ENCODE measurements around the gene OTUD1.
A peak's percentile ranks its signal among the peaks of the same experiment; 100 is the strongest.

The OTUD1 gene

DNA sequence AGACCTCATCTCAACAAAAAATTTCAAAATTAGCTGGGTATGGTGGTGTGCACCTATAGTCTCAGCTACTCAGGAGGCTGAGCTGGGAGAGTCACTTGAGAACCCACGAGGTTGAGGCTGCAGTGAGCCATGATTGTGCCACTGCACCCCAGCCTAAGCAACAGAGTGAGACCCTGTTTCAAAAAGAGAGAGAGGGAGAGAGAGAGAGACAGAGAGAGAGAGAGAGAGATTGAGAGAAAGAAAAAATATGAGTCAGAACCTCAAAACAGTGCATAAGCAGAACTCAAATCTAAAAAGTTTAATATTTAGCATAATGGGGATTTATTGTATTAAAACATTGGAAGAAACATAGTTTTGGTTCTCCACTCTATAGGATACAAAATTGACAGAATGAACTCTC is 17.5 kb upstream of the OTUD1 start:
- no peak for DNase-seq

DNA sequence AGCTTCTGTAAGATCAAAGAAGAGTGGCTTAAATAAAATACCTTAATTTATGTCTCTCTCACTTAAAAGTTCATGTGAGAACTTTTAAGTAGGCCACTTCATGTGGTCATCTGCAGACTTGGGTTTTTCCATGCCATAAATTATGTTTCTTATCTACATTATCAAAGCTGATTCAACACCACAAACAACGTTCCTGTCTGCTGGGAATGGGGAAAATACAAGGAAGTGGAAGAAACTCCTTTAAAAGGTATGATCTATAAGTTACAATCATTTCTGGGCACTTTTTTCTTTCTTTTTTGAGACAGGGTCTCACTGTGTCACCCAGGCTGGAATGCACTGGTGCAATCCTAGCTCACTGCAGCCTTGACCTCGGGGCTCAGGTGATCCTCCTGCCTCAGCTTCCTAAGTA is 16.9 kb upstream of the OTUD1 start:
- DNase-seq, result no peak

GRCh38 chr10:23432166-23432565 is 6.7 kb upstream of the OTUD1 start:
- no peak for DNase-seq

- no peak for DNase-seq
These were observed 6.2 kb upstream of the OTUD1 start for GRCh38 chr10:23432639-23433038.

DNA sequence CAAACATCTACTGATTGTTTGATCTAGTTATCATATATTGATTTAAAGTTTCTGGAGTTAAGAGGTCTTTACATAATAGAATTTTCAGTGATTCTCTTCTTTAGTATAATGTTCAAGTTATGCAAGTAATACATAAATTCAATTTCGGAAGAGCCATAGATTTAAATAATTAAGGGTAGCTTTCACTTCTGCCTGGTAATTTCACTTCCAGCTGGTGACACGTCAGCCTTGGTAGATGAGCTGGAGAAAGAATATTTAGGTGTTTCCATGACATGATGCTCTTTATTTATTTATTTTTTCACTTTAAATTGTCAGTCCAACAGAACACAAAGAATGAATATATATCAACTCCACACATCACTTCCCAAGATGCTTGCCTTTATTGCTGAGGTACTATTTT is 5.2 kb upstream of the OTUD1 start:
- DNase-seq, result no peak

GRCh38 chr10:23435378-23435777 is 3.5 kb upstream of the OTUD1 start:
- no peak for DNase-seq

DNA sequence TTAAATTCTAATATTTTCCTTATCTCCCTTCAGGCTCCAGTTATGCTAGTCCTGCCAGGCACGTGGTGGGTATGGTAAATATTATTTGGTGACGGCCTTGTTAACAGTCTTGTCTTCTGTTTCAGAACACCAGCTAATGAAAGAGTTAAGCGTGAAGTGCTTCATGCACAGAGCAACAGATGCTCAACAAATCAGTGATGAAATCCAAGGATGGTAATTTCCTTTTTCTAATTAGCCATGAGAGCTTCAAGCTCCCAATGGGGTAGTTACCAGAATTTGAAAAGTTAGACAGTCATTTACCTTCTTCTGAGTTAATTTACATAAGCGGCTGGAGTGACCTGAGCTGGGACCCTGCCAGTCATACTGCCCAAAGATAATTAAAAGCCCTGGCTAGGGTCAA is 1.9 kb upstream of the OTUD1 start:
- no peak for DNase-seq

DNA sequence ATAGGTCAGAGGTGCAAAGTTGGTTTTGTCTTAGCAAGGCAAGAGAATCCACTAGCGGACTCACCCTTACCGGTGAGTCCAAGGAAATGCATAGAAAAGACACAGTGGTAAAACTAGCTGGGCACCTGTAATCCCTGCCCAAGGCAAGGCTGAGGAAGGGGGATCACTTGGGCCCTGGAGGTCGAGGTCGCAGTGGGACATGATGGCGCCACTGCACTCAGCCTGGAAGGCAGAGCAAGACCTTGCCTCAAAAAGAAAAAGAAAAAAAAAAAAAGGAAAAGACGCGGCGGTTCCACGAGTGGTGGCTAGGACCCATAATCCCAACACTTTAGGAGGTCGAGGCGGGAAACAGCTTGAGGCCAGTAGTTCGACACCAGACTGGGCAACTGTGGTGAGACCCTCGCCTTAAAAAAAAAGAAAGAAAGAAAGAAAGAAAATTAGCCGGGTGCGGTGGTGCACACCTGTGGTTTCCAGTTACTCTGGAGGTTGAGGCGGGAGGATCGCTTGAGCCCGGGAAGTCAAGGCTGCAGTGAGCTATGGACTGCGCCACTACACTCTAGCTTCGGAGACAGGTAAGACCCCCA is 820 bp upstream of the OTUD1 start:
- peak in 1 of 51 donors; percentile 22 for DNase-seq

GRCh38 chr10:23439452-23439960 is 631 bp downstream of the OTUD1 start:
- DNase-seq, result peak in 13 of 51 donors; percentile 31 to 71 (median 48)

DNA sequence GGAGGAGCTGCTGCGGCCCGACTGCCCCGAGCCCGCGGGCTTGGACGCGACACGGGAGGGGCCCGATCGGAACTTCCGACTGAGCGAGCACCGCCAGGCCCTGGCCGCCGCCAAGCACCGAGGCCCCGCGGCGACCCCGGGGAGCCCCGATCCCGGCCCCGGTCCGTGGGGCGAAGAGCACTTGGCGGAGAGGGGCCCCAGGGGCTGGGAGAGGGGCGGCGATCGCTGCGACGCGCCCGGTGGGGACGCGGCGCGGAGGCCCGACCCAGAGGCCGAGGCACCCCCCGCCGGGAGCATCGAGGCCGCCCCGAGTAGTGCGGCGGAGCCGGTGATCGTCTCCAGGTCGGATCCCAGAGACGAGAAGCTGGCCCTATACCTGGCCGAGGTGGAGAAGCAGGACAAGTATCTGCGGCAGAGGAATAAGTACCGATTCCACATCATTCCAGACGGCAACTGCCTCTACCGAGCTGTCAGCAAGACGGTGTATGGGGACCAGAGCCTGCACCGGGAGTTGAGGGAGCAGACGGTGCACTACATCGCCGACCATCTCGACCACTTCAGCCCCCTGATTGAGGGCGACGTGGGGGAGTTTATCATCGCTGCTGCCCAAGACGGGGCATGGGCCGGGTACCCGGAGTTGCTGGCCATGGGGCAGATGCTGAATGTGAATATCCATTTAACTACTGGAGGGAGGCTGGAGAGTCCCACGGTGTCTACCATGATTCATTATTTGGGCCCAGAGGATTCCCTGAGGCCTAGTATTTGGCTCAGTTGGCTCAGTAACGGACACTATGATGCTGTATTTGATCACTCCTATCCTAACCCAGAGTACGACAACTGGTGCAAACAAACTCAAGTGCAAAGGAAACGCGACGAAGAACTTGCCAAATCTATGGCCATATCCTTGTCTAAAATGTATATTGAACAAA is 1.4 kb downstream of the OTUD1 start:
- DNase-seq, result peak in 23 of 51 donors; percentile 4 to 47 (median 27)

DNA sequence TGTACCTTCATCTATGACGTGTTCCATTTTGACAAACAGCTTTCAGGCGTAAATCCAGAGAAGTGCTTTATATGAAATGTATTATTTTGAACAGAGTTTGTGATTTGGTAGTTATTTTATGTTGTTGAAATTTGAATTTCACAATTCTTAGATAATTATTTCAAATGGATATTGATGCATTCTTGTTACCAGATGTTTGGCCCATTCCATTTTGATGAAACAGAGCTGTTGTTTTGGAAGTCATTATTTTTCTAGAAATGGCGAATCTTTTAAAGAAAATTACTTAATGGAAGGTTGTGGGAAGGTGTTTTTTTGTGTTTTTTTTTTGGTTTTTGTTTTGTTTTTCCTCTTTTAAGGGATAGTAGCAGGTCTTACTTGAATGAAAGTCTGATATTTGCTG is 2.4 kb downstream of the OTUD1 start:
- no peak for DNase-seq

DNA sequence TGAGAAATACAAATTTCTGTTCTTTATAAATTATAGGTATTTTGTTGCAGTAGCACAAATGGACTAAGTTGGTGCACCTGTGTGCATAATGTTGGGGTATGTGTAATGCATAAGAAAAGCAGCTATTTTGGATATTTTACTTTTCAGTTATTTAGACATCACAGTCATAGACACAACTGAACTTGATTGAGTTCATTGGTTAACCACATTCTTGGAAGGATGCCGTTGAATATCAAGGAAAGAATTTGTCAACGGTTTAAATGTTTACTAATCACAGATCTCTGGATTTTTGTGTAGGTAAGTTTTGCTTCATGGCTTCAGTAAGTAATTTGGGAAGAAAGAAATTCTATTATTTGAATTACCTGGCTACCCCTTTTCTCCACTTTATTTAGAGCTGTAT is 4.1 kb downstream of the OTUD1 start:
- DNase-seq, result no peak

DNA sequence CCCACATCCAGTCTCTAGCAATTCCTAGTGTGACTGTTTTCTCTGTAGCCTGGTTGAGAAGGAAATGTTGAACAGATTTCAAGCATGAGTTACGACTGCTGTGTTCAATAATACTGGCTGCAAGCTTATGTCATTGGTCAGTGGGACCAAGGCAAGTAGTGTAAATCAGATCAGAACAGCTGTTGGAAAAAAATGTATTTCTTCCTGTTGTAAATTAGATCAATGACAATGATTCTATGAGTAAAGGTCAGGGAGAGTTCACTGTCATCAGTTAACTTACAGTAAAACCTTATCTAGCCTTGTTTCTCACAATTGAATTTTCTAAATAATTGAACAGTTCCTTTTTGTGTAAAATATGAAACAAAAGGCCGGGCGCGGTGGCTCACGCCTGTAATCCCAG is 6.7 kb downstream of the OTUD1 start:
- no peak for DNase-seq

DNA sequence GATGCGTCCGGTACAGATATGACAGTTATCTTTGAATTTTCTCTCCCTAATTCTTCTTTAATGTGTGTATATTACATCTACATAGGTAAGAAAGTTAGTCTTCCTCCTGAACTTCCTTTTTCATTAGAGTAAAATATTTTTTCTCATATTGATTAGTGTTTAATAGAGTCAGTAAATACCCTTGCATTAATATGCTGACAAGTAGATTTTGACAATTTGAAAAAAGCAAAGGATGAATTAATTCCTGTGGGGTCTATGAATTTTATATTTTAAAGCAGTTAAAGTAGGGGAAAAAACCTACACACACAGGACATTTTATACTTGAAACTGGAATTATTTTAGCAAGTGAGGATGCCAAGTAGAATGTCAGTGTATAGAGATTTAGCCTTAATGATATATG is 9.4 kb downstream of the OTUD1 start:
- DNase-seq, result no peak

- no peak for DNase-seq
These were observed 10.1 kb downstream of the OTUD1 start for GRCh38 chr10:23448802-23449570.

DNA sequence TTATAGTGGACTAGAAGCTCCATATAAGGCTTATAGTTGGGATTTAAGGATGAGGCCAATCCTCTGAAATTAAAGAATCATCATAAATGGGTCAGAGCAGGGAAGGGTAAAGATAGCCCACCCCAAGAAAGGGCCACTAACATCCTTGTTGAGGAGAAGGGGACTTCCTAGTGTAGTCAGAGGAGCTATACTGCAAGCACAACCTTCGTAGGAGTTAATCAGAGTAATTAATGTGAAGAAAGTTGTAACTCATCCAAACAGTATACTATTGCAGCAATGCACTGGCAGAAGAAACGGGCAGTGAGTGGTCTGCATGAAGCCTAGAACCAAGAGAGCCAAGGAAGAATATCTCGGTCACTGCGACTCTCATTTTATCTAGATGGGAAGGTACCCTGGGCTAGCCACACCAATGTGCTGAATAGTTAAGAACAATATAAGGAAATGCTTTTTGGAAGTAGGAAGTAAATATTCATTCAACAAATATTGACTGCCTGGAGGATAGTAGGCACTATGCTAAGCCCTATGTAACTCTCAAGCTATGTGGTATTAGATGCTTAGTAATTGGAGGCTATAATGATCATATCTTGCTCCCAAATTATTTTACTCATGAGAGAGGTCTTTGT is 13.3 kb downstream of the OTUD1 start:
- no peak for DNase-seq

DNA sequence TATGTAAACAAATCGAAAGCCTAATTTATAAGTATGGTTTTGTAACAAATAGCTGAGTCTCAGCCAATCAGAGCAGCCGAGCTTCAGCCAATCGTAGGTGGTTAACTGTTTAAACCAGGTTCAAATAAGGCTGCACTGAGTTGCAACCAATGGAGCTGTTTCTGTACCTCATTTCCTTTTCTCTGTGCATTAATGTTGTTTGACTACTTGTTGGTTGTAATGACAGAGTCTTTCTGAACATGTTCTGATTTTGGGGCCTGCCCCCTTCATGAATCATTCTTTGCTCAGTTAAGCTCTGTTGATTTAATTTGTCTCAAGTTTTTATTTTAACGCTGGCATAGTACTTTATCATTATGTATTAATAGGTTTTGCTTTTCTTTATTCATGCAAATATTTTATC is 14.6 kb downstream of the OTUD1 start:
- no peak for DNase-seq

- no peak for DNase-seq
These were observed 18.9 kb downstream of the OTUD1 start for GRCh38 chr10:23457632-23458417.

- no peak for DNase-seq
These were observed 20.5 kb downstream of the OTUD1 start for GRCh38 chr10:23459308-23459939.

- no peak for DNase-seq
These were observed 22.7 kb downstream of the OTUD1 start for GRCh38 chr10:23461557-23461956.

All from hypothalamus (tissue), 51 donors.